ENCODE measurements around the gene KCNG2. TPM values are rescaled to one million over a fixed set of nuclear protein-coding genes. Genes with fewer than 3 reads are reported as not detected.

KCNG2 gene
- total and polyA plus RNA-seq, 2 experiments from 2014 or later = 0.13 to 0.52 TPM

- H3K4me3 Mint-ChIP-seq = no peak overlapping the region; the same call in 2 of the 3 replicates
- ATAC-seq (no peak), DNase-seq (ENCODE audit: low spot score) (no peak)
- TF ChIP-seq, protein P1, sequence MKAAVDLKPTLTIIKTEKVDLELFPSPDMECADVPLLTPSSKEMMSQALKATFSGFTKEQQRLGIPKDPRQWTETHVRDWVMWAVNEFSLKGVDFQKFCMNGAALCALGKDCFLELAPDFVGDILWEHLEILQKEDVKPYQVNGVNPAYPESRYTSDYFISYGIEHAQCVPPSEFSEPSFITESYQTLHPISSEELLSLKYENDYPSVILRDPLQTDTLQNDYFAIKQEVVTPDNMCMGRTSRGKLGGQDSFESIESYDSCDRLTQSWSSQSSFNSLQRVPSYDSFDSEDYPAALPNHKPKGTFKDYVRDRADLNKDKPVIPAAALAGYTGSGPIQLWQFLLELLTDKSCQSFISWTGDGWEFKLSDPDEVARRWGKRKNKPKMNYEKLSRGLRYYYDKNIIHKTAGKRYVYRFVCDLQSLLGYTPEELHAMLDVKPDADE (IDR thresholded peaks at IDR 0.05) = no peak
- TF ChIP-seq, protein P2, sequence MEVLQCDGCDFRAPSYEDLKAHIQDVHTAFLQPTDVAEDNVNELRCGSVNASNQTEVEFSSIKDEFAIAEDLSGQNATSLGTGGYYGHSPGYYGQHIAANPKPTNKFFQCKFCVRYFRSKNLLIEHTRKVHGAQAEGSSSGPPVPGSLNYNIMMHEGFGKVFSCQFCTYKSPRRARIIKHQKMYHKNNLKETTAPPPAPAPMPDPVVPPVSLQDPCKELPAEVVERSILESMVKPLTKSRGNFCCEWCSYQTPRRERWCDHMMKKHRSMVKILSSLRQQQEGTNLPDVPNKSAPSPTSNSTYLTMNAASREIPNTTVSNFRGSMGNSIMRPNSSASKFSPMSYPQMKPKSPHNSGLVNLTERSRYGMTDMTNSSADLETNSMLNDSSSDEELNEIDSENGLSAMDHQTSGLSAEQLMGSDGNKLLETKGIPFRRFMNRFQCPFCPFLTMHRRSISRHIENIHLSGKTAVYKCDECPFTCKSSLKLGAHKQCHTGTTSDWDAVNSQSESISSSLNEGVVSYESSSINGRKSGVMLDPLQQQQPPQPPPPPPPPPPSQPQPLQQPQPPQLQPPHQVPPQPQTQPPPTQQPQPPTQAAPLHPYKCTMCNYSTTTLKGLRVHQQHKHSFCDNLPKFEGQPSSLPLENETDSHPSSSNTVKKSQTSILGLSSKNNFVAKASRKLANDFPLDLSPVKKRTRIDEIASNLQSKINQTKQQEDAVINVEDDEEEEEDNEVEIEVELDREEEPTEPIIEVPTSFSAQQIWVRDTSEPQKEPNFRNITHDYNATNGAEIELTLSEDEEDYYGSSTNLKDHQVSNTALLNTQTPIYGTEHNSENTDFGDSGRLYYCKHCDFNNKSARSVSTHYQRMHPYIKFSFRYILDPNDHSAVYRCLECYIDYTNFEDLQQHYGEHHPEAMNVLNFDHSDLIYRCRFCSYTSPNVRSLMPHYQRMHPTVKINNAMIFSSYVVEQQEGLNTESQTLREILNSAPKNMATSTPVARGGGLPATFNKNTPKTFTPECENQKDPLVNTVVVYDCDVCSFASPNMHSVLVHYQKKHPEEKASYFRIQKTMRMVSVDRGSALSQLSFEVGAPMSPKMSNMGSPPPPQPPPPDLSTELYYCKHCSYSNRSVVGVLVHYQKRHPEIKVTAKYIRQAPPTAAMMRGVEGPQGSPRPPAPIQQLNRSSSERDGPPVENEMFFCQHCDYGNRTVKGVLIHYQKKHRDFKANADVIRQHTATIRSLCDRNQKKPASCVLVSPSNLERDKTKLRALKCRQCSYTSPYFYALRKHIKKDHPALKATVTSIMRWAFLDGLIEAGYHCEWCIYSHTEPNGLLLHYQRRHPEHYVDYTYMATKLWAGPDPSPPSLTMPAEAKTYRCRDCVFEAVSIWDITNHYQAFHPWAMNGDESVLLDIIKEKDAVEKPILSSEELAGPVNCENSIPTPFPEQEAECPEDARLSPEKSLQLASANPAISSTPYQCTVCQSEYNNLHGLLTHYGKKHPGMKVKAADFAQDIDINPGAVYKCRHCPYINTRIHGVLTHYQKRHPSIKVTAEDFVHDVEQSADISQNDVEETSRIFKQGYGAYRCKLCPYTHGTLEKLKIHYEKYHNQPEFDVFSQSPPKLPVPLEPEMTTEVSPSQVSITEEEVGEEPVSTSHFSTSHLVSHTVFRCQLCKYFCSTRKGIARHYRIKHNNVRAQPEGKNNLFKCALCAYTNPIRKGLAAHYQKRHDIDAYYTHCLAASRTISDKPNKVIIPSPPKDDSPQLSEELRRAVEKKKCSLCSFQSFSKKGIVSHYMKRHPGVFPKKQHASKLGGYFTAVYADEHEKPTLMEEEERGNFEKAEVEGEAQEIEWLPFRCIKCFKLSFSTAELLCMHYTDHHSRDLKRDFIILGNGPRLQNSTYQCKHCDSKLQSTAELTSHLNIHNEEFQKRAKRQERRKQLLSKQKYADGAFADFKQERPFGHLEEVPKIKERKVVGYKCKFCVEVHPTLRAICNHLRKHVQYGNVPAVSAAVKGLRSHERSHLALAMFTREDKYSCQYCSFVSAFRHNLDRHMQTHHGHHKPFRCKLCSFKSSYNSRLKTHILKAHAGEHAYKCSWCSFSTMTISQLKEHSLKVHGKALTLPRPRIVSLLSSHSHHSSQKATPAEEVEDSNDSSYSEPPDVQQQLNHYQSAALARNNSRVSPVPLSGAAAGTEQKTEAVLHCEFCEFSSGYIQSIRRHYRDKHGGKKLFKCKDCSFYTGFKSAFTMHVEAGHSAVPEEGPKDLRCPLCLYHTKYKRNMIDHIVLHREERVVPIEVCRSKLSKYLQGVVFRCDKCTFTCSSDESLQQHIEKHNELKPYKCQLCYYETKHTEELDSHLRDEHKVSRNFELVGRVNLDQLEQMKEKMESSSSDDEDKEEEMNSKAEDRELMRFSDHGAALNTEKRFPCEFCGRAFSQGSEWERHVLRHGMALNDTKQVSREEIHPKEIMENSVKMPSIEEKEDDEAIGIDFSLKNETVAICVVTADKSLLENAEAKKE (CRISPR knock-in tag; IDR thresholded peaks at IDR 0.05) = no peak
- TF ChIP-seq POLR2AphosphoS5 (IDR thresholded peaks at IDR 0.05; ENCODE audit: low read depth) (no peak), JUNB (IDR thresholded peaks at IDR 0.05; ENCODE audit: unreplicated experiment) (no peak), CTCF (conservative IDR thresholded peaks at IDR 0.05; ENCODE audit: low read depth in 2 of 2) (no peak), REST (IDR thresholded peaks at IDR 0.05; ENCODE audit: unreplicated experiment) (no peak), STAT1 (IDR thresholded peaks at IDR 0.05; ENCODE audit: unreplicated experiment) (no peak), ZNF331 (CRISPR knock-in tag; IDR thresholded peaks at IDR 0.05; ENCODE audit: low read depth) (no peak), ZNF114 (CRISPR knock-in tag; IDR thresholded peaks at IDR 0.05) (no peak), EZH2phosphoT487 (IDR thresholded peaks at IDR 0.05; ENCODE audit: unreplicated experiment) (no peak), CREB1 (CRISPR knock-in tag; IDR thresholded peaks at IDR 0.05; ENCODE audit: low read depth) (no peak), EZH2 (IDR thresholded peaks at IDR 0.05; ENCODE audit: low read depth, unreplicated experiment) (no peak), NANOG (IDR thresholded peaks at IDR 0.05; ENCODE audit: borderline replicate concordance) (no peak)
- H3K27me3 Mint-ChIP-seq (ENCODE audit: insufficient read depth, low read depth, poor library complexity) = peaks cover 17% of the 10 kb centered on the region
- Histone ChIP-seq H3F3A (replicated peaks; ENCODE audit: low read depth) (no peaks in the 10 kb centered on the region), H3K36me3 (ENCODE audit: insufficient read depth) (no peaks in the 10 kb centered on the region), H3K4me1 (ENCODE audit: insufficient read depth) (no peaks in the 10 kb centered on the region), H3K4me2 (no peak overlapping the region), H3K4me3 (no peak overlapping the region), H3K79me2 (replicated peaks; ENCODE audit: insufficient read depth) (no peaks in the 10 kb centered on the region), H4K20me1 (replicated peaks; ENCODE audit: insufficient read depth) (no peaks in the 10 kb centered on the region), H2AFZ (no peak overlapping the region), H3K27me3 (ENCODE audit: insufficient read depth) (no peaks in the 10 kb centered on the region), H3K27ac (ENCODE audit: low read depth) (no peak overlapping the region), H3K9me2 (ENCODE audit: insufficient read depth) (no peaks in the 10 kb centered on the region)
- peaks cover 44% of the 10 kb centered on the region for H3K36me3 Mint-ChIP-seq (ENCODE audit: low read depth)
- peaks cover 54% of the 10 kb centered on the region for H3K9me3 Mint-ChIP-seq
- no peak overlapping the region for H3K27ac Mint-ChIP-seq
- no peaks in the 10 kb centered on the region for H3K4me1 Mint-ChIP-seq
Observed at GRCh38 chr18:79900610-79901570, 103.2 kb downstream of the KCNG2 start.

Measured in GM23338 (cell line).